ENCODE results near the gene FPGS. TPM values are rescaled to one million over a fixed set of nuclear protein-coding genes. Genes with fewer than 3 reads are reported as not detected.

The FPGS gene, protein sequence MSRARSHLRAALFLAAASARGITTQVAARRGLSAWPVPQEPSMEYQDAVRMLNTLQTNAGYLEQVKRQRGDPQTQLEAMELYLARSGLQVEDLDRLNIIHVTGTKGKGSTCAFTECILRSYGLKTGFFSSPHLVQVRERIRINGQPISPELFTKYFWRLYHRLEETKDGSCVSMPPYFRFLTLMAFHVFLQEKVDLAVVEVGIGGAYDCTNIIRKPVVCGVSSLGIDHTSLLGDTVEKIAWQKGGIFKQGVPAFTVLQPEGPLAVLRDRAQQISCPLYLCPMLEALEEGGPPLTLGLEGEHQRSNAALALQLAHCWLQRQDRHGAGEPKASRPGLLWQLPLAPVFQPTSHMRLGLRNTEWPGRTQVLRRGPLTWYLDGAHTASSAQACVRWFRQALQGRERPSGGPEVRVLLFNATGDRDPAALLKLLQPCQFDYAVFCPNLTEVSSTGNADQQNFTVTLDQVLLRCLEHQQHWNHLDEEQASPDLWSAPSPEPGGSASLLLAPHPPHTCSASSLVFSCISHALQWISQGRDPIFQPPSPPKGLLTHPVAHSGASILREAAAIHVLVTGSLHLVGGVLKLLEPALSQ
- 46.9 and 70.0 TPM in 2 replicates for total RNA-seq

GRCh38 chr9:127802576-127803443 is at the start of gene FPGS:
FPGS (plus strand) TSS chr9:127802882; CDS start chr9:127802925, 43 bp downstream.
- DNase-seq (ENCODE audit: low read depth) (peak; percentile 57), FAIRE-seq (no peak)
- Histone ChIP-seq H3K36me3 (ENCODE audit: control insufficient read depth, insufficient read depth, low read length) (peaks cover 14% of the 10 kb centered on the region), H3K4me3 (ENCODE audit: low read depth, low read length) (peak within 1 kb of the TSS; percentile 78), H3K27me3 (ENCODE audit: control insufficient read depth, insufficient read depth, low read length) (no peaks in the 10 kb centered on the region)
- no peak for TF ChIP-seq CTCF (IDR thresholded peaks at IDR 0.05; ENCODE audit: insufficient read depth, low read length, severe bottlenecking)

GRCh38 chr9:127753148-127753547 is 49.5 kb upstream of the FPGS start:
- H3K27me3 ChIP-seq (ENCODE audit: control insufficient read depth, insufficient read depth, low read length): peaks cover 25% of the 10 kb centered on the region
- DNase-seq (ENCODE audit: low read depth): no peak
- TF ChIP-seq CTCF (IDR thresholded peaks at IDR 0.05; ENCODE audit: insufficient read depth, low read length, severe bottlenecking): no peak
- no peak for FAIRE-seq
- H3K36me3 ChIP-seq (ENCODE audit: control insufficient read depth, insufficient read depth, low read length): no peaks in the 10 kb centered on the region
- no peak overlapping the region for H3K4me3 ChIP-seq (ENCODE audit: low read depth, low read length)

- DNase-seq (ENCODE audit: low read depth): no peak
- Histone ChIP-seq H3K27me3 (ENCODE audit: control insufficient read depth, insufficient read depth, low read length) (peaks cover 25% of the 10 kb centered on the region), H3K36me3 (ENCODE audit: control insufficient read depth, insufficient read depth, low read length) (no peaks in the 10 kb centered on the region), H3K4me3 (ENCODE audit: low read depth, low read length) (no peak overlapping the region)
- no peak for TF ChIP-seq CTCF (IDR thresholded peaks at IDR 0.05; ENCODE audit: insufficient read depth, low read length, severe bottlenecking)
- FAIRE-seq: no peak
Observed at GRCh38 chr9:127753622-127754021, 49.1 kb upstream of the FPGS start.

GRCh38 chr9:127754099-127755060 is 48.3 kb upstream of the FPGS start:
- Histone ChIP-seq H3K36me3 (ENCODE audit: control insufficient read depth, insufficient read depth, low read length) (no peaks in the 10 kb centered on the region), H3K27me3 (ENCODE audit: control insufficient read depth, insufficient read depth, low read length) (peaks cover 25% of the 10 kb centered on the region), H3K4me3 (ENCODE audit: low read depth, low read length) (no peak overlapping the region)
- no peak for TF ChIP-seq CTCF (IDR thresholded peaks at IDR 0.05; ENCODE audit: insufficient read depth, low read length, severe bottlenecking)
- FAIRE-seq (no peak), DNase-seq (ENCODE audit: low read depth) (no peak)
